ENCODE measurements around the gene CFC1.
"Not testable (repeated sequence)": the region's sequence is repeated elsewhere in the genome, so short reads cannot be mapped to it uniquely, and the experiment has no call there.

The CFC1 gene

DNA sequence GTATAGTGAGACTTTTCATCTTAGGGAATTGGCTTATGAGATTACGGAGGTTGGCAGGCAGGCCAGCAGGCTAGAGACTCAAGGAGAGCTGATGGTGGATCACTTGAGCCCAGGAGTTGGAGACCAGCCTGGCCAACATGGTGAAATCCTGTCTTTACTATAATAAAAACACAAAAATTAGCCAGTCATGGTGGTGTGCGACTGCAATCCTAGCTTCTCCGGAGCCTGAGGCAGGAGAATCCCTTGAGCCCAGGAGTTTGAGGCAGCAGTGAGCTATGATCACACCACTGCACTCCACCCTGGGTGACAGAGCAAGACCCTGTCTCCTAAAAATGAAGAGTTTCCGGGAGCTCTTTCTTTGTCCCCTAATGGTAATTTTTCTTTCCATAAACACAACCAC is 14.6 kb downstream of the CFC1 start:
- not testable (repeated sequence) for DNase-seq (ENCODE audit: insufficient read length, low spot score); FAIRE-seq

DNA sequence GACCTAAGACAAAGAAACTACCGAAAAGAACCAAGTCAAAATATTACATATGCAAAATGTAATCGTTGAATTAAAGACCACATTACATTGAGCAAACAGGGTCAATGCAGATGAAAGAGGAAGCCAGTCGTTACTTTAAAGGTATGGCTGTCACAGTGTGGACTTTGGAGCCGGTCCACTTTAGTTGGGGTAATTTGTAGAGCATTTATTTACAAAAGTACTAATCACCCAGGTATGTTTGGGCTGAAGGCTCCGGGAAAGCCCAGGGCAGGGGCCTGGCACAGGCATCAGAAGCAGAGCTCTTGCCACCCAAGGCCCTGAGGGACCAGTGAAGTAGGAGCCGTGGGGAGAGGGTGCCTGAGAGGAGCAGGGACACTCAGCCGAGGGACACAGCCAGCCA is 15.8 kb downstream of the CFC1 start:
- not testable (repeated sequence) for FAIRE-seq; DNase-seq (ENCODE audit: insufficient read length, low spot score)

DNA sequence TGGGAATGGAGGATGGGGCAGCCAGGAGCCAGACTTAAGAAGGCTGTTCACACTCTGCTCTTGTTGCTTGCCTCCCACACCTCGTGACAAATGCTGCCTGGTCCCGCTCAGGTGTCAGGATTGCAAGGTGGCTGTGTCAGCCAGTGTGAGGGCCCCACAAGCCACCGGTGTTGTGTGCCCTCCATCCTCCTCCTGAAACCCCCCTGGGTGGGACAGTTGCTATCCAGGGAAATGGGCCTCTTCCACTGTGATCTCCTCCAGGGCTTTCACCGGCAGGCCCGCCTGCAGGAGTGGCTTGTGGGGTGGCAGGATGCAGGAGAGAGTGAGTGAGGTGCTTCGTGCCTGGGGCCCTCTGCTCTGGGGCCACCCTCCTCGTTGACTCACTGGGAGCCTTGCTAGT is 16.4 kb downstream of the CFC1 start:
- not testable (repeated sequence) for DNase-seq (ENCODE audit: insufficient read length, low spot score); FAIRE-seq

DNA sequence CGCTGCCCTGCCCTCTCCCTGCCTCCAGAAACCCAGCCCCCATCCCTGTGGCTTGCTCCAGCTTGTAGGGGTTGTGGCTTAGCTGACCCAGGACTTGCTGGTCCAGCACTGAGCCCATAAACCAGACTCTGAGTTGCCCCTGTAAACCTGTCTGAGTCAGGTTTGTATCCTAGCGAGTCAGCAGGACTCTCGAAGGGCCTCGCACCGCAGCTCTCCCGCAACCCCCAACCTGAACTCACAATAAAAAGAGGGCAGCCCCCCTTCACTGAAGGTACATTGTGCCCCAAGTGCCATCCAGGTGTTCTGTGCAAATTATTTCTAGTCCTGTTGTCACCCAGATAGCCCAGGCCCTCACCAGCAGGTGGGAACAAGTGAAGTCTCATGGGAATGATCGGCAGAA is 17.9 kb downstream of the CFC1 start:
- not testable (repeated sequence) for FAIRE-seq

DNA sequence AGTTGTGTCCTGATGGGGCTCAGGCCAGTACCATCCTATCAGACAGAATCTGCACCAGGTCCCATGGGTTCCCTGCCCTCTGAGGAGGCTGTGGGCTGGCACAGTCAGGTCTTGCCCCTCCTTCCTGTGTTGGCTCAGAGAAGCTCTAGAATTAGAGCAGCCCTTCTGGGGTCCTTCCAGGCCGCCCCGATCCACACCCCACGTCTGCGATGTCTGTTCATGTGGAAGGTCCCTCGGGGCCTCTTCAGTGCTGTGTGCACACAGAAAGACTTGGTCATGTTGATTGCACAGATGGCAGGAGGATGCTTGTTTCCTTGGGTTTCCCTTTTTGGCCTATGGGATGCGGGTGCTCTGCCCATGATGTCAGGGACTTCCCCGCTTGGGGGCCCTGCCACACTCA is 20.3 kb downstream of the CFC1 start:
- FAIRE-seq; DNase-seq (ENCODE audit: insufficient read length, low spot score): not testable (repeated sequence)

More for the DNA sequence above, 17.9 kb downstream of the CFC1 start:
- not testable (repeated sequence) for DNase-seq (ENCODE audit: insufficient read length, low spot score)

DNA sequence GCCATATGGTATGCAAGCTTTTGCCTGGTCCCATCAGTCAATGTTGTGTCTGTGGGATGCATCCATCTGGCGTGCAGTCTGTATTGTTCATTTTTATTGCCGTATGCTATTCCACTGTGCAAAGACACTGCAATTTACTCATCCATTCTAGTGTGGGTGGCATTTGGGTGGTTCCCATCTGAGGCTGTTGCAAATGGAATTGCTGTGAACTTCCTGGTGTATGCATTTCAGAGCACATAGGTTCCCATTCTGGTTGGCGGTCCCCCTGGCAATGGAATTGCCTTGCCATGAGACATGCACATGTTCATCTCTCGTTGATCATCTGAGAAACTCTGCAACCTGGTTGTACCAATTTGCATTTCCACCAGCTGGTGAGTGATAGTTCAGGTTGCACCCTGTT is 21.8 kb downstream of the CFC1 start:
- not testable (repeated sequence) for FAIRE-seq; DNase-seq (ENCODE audit: insufficient read length, low spot score)

DNA sequence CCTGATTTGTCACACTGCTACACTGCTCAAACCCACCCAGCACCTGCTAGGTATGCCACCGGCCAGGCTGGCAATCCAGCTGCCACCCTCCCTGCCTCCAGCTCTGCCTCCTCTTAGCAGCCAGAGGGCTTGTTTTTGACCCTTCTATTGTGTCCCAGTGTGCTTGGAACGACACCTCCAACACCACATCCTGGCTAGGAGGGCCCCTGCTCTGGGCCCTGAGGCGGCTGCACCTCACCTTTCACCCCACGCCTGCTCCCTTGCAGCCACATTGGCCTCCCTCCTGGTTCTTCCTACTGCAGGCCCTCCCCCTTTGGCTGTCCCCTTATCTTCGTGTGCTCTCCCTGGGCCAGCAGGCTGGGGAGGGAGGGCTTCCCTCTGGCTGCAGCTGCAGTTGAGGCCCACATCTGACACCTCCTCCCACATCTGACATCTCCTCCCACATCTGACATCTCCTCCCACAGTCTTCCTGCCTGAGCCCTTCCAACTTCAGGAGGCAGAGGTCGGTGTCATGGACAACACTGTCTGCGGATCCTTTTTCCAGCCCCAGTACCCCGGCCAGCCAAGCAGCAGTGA is 23.1 kb downstream of the CFC1 start:
- DNase-seq (ENCODE audit: insufficient read length, low spot score) = not testable (repeated sequence)

DNA sequence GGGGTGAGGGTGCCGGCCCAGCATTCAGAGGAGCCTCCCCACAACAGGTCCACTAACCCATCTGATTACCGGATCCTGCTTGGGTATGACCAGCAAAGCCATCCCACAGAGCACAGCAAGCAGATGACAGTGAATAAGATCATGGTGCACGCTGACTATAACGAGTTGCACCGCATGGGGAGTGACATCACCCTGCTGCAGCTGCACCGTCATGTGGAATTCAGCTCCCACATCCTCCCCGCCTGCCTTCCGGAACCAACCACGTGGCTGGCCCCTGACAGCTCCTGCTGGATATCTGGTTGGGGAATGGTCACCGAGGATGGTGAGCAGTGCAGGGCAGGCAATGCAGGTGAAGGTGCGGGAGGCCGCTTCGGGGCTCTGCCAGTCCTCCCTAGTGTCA is 25.1 kb downstream of the CFC1 start:
- DNase-seq (ENCODE audit: insufficient read length, low spot score); FAIRE-seq: not testable (repeated sequence)

More for the DNA sequence above, 23.1 kb downstream of the CFC1 start:
- not testable (repeated sequence) for FAIRE-seq

DNA sequence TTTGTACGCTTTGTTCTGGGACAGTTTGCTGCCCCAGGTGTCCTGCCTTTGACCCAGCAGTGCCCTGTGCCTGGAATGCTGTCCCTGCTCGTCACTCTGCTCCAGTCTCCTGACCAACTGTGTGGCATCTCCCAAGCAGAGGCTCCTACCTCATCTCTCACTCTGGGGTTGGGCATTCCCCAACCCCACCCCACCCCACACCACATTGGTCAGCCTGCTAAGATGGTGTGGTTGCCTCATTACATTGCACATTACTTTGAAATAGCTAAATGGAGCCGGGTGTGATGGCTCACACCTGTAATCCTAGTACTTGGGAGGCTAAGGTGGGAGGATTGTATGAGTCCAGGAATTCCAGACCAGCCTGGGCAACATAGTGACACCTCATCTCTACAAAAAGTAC is 27.4 kb downstream of the CFC1 start:
- not testable (repeated sequence) for DNase-seq (ENCODE audit: insufficient read length, low spot score); FAIRE-seq

DNA sequence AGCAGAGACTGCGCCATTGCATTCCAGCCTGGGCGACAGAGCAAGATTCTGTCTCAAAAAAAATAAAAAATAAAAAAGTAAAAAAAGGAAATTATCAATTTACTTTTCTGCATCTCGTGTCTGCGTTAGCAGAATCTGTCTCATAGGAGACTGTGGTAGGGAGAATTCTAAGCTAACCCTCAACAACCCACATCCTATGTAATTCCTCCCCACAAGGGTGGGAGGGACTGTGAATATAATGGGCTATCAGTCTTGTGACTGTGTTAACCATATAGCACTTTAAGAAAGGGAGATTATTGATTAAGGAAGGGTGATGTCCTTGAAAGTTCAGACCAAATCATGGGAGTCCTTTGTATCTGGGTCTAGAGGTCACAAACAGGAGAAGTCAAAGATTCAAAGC is 33.2 kb downstream of the CFC1 start:
- not testable (repeated sequence) for DNase-seq (ENCODE audit: insufficient read length, low spot score); FAIRE-seq

DNA sequence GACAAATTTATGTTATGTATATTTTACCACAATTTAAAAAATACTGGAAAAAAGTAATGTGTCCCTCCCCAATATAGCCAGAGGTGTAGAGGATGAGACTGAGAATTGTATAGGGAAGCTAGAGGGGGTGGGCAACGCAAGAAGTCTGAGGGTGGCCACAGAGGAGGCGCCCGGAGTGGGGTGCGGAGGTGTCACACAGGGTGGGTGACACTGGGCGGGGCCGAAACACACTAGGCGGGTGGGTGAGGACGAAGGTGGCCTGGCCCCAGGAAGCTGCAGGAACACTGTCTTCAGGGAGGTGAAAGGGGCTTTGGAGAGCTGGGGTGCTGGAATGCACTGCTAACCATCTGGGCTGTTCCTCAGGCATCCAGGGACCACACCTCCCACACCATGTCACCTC is 42.9 kb downstream of the CFC1 start:
- DNase-seq (ENCODE audit: insufficient read length, low spot score); FAIRE-seq: not testable (repeated sequence)

DNA sequence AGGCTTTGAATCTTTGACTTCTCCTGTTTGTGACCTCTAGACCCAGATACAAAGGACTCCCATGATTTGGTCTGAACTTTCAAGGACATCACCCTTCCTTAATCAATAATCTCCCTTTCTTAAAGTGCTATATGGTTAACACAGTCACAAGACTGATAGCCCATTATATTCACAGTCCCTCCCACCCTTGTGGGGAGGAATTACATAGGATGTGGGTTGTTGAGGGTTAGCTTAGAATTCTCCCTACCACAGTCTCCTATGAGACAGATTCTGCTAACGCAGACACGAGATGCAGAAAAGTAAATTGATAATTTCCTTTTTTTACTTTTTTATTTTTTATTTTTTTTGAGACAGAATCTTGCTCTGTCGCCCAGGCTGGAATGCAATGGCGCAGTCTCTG is 45.2 kb downstream of the CFC1 start:
- not testable (repeated sequence) for FAIRE-seq; DNase-seq (ENCODE audit: insufficient read length, low spot score)

DNA sequence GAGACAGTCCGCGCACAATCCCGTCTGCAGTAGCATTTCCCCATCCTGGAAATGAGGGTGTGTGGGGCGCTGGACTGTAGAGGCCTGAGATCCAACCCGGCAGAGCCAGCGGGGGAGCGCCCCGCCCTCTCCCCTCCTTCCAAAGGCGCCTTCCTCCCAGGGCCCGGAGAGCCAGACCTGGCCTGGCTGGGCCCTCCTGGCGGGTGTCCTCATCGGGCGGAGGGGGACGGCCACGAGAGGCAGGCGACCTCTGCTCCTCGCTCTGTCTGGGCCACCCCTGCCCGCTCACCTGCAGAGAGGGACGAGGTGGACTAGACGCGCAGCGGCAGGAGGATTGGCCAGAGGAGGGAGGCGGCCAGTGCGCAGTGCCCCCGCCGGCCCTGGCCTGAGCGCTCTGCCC is 49.9 kb downstream of the CFC1 start:
- FAIRE-seq; DNase-seq (ENCODE audit: insufficient read length, low spot score): not testable (repeated sequence)

DNA sequence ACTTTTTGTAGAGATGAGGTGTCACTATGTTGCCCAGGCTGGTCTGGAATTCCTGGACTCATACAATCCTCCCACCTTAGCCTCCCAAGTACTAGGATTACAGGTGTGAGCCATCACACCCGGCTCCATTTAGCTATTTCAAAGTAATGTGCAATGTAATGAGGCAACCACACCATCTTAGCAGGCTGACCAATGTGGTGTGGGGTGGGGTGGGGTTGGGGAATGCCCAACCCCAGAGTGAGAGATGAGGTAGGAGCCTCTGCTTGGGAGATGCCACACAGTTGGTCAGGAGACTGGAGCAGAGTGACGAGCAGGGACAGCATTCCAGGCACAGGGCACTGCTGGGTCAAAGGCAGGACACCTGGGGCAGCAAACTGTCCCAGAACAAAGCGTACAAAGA is 51.0 kb downstream of the CFC1 start:
- DNase-seq (ENCODE audit: insufficient read length, low spot score); FAIRE-seq: not testable (repeated sequence)

DNA sequence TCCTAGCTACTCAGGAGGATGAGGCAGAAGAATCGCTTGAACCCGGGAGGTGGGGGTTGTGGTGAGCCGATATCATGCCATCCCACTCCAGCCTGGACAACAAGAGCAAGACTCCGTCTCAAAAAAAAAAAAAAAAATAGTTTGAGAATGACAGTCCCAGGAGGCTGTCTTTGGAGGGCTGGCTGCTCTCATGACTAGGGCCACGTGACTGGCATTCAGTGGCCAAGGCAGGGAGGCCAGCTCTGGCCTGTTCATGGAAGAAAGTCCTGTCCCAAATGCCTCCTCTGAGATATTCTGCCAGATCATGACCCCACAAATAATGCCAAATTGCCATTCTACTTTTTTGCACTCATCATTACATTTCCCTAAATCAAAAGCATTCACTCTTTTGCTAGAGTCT is 54.4 kb downstream of the CFC1 start:
- FAIRE-seq; DNase-seq (ENCODE audit: insufficient read length, low spot score): not testable (repeated sequence)

DNA sequence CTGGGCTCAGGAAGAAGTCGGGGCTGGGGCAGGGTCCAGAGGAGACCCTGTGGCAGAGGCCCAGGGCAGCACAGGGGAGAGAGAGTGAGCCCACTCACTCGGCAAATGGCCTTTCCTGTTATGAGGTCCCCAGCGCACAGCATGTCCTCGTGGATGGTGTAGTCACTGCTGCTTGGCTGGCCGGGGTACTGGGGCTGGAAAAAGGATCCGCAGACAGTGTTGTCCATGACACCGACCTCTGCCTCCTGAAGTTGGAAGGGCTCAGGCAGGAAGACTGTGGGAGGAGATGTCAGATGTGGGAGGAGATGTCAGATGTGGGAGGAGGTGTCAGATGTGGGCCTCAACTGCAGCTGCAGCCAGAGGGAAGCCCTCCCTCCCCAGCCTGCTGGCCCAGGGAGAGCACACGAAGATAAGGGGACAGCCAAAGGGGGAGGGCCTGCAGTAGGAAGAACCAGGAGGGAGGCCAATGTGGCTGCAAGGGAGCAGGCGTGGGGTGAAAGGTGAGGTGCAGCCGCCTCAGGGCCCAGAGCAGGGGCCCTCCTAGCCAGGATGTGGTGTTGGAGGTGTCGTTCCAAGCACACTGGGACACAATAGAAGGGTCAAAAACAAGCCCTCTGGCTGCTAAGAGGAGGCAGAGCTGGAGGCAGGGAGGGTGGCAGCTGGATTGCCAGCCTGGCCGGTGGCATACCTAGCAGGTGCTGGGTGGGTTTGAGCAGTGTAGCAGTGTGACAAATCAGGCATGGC is 55.4 kb downstream of the CFC1 start:
- not testable (repeated sequence) for FAIRE-seq; DNase-seq (ENCODE audit: insufficient read length, low spot score)

DNA sequence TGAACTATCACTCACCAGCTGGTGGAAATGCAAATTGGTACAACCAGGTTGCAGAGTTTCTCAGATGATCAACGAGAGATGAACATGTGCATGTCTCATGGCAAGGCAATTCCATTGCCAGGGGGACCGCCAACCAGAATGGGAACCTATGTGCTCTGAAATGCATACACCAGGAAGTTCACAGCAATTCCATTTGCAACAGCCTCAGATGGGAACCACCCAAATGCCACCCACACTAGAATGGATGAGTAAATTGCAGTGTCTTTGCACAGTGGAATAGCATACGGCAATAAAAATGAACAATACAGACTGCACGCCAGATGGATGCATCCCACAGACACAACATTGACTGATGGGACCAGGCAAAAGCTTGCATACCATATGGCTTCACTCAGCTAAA is 56.6 kb downstream of the CFC1 start:
- not testable (repeated sequence) for FAIRE-seq; DNase-seq (ENCODE audit: insufficient read length, low spot score)
